Retinal pigment epithelial cell (primary cell): Measurements from ENCODE around the gene PACS1.

ENCODE experiments used
- DNase-seq: peaks from one replicate; pipeline ENCODE4 v3.0.0-alpha.2; 2010; ENCODE audit warnings: low read depth
- H3K4me3 ChIP-seq: 2 replicates; pipeline ENCODE4 v1.5.1; 2011; ENCODE audit warnings: mild to moderate bottlenecking, low read length, control low read depth, moderate library complexity
- CTCF ChIP-seq: conservative IDR thresholded peaks from 2 replicates; pipeline ENCODE4 v1.5.1; 2011; ENCODE audit warnings: low read depth, low read length, control low read depth, inconsistent platforms

Gene PACS1

DNA sequence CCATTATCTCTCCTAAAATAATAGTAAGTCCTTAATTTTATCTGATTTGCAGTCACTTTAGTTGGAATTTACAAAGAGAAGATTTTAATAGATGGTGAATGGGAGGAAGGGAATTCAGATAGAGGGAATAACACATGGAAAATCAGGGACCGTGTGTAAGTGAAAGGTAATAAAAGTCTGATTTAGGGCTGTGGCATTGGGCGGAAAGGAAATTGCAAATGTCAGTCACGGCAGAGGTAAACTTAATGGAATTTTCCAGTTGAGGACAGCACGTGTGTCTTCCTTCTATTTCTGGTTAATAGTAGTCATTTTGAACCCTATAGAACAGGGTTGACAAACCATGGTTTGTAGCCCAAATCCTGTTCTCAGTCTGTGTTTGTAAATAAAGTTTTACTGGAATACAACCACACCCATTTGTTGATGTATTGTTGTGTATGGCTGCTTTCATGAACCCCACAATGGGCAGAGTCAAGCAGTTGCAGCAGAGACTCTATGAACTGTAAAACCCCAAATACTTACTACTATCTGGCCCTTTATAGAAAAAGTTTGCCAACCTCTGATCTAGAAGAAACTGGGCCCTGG, 34.1 kb downstream of the PACS1 start:
- no peak for TF ChIP-seq CTCF
- no peak overlapping the region for H3K4me3 ChIP-seq
- DNase-seq, result no peak

DNA sequence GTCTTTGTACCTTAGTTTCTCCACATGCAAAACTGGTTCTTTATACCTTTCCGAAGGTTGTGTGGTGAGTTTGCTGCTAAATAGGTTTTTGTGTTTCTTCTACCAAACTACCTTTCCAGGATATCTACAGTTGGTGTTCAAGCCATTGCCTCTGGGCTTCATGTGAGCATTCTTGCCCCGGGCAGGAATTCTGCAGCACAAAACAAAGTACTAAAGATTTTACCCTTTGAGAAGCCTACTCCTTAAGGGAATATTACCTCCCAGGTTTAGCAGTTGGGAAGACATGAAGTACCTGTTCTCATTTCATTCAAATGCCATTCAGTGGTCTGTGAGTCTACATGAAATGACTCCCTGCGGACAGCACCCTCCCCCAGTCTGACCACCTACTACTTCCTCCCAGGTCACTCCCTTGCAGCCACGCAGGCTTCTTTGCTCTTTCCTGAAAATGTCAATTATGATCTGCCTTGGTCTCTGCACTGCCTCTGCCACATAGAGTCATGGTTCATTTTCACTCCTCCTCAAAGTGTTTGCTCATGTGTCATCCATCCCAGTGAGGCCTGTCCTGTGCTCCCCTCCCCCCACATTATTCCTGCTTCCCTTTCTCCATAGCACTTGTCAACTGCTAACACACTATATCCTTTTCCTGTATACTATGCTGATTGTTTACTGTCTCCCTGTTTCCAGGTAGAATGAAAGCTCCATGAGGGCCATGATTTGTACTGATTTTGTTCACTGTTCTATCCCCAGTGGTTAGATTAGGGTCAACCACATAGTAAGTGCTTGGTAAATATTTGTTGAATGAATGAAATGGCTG, 36.9 kb downstream of the PACS1 start:
- no peak for DNase-seq
- H3K4me3 ChIP-seq, result no peak overlapping the region
- no peak for TF ChIP-seq CTCF

- TF ChIP-seq CTCF, result no peak
- H3K4me3 ChIP-seq, result no peak overlapping the region
- DNase-seq, result no peak
These were observed 37.8 kb downstream of the PACS1 start for GRCh38 chr11:66107600-66108510.

DNA sequence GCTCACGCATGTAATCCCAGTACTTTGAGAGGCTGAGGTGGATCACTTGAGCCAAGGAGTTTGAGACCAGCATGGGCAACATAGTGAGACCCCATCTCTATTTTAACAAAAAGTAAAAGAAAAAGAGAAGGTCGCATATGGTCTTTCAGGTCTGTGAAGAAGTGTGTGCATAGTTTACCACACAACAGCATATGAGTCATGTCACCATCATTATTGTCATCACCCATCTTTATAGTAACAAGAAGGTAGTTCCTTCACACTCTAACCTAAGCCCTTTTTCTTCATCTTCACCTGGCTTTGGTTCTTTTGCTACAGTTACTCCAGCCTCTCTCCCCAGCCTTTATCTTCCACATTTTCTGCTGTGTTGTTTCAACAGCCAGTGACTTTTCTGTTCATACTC, 39.2 kb downstream of the PACS1 start:
- TF ChIP-seq CTCF, result no peak
- no peak for DNase-seq
- H3K4me3 ChIP-seq, result no peak overlapping the region

GRCh38 chr11:66111158-66111557, 41.1 kb downstream of the PACS1 start:
- TF ChIP-seq CTCF, result no peak
- H3K4me3 ChIP-seq, result no peak overlapping the region
- DNase-seq, result no peak

DNA sequence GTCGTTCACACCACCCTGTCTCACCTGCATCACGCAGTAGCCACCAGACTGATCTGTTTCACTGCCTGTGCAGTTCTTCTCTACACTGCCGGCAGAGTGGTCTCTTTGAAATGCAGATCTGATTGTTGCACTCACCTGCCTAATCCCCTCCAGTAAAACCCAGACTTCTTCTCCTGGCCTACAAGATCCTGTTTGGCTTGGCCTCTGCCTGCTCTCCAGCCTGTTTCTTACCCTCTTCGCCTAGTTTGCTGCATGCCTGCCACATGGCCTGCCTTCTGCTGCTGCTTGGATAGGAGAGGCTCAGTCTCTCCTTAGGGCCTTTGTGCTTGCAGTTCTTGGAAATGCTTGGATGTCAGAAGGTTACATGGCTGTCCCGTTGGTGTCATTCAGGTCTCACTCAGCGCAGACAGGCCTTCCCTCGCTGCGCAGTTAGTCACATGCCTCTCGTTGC, 42.0 kb downstream of the PACS1 start:
- no peak for TF ChIP-seq CTCF
- no peak overlapping the region for H3K4me3 ChIP-seq
- DNase-seq, result no peak
